ENCODE data around the gene TLL2.
A peak's percentile ranks its signal among the peaks of the same experiment; 100 is the strongest.

Gene TLL2

DNA sequence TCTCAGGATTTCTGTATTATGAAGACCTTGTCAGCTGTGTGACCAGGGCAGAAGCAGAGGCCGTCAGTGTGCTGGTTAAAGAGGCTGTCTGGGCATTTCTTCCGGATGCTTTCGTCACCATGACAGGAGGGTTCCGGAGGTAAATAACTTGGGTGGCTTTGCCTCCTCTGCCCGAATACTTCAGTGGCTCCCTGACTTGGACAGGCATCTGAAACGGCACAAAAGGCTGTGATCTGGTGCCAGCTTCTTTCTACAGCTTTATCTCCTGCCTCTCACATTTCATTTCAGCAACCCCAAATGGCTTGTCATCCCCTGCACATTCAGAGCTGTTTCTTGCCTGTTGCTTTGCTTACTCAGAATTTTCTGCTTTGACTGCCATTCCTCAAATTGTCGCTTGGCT is 186.3 kb downstream of the TLL2 start:
- Histone ChIP-seq H2AFZ (ENCODE audit: low read depth, low read length) (no peak overlapping the region), H3K79me2 (ENCODE audit: insufficient read depth, low read length) (no peaks in the 10 kb centered on the region), H3K4me3 (ENCODE audit: low read depth in 1 of 2, low read length in 2 of 2) (no peak overlapping the region), H3K36me3 (ENCODE audit: insufficient read depth, low read length) (peaks cover 97% of the 10 kb centered on the region), H3K27me3 (ENCODE audit: insufficient read depth, low read length, poor library complexity) (no peaks in the 10 kb centered on the region), H3K27ac (ENCODE audit: low read length) (no peak overlapping the region), H3K4me2 (ENCODE audit: insufficient read depth, low read length) (no peak overlapping the region), H3K9me3 (ENCODE audit: insufficient read depth, low read length, severe bottlenecking) (no peaks in the 10 kb centered on the region), H3K9ac (ENCODE audit: low read depth, low read length) (no peak overlapping the region), H3K4me1 (ENCODE audit: insufficient read depth, low read length) (peaks cover 20% of the 10 kb centered on the region), H4K20me1 (ENCODE audit: insufficient read depth, low read length) (no peaks in the 10 kb centered on the region; the same call in 1 of the 2 replicates)
- DNase-seq (no peak), ATAC-seq (ENCODE audit: insufficient read depth, low read depth) (no peak)
- TF ChIP-seq EZH2 (IDR thresholded peaks at IDR 0.05; ENCODE audit: borderline replicate concordance, low read depth, low read length, severe bottlenecking), result no peak
- TF ChIP-seq, protein P1, sequence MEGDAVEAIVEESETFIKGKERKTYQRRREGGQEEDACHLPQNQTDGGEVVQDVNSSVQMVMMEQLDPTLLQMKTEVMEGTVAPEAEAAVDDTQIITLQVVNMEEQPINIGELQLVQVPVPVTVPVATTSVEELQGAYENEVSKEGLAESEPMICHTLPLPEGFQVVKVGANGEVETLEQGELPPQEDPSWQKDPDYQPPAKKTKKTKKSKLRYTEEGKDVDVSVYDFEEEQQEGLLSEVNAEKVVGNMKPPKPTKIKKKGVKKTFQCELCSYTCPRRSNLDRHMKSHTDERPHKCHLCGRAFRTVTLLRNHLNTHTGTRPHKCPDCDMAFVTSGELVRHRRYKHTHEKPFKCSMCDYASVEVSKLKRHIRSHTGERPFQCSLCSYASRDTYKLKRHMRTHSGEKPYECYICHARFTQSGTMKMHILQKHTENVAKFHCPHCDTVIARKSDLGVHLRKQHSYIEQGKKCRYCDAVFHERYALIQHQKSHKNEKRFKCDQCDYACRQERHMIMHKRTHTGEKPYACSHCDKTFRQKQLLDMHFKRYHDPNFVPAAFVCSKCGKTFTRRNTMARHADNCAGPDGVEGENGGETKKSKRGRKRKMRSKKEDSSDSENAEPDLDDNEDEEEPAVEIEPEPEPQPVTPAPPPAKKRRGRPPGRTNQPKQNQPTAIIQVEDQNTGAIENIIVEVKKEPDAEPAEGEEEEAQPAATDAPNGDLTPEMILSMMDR (IDR thresholded peaks at IDR 0.05; ENCODE audit: borderline replicate concordance, extremely low read depth, low read length, poor library complexity, severe bottlenecking), result no peak

DNA sequence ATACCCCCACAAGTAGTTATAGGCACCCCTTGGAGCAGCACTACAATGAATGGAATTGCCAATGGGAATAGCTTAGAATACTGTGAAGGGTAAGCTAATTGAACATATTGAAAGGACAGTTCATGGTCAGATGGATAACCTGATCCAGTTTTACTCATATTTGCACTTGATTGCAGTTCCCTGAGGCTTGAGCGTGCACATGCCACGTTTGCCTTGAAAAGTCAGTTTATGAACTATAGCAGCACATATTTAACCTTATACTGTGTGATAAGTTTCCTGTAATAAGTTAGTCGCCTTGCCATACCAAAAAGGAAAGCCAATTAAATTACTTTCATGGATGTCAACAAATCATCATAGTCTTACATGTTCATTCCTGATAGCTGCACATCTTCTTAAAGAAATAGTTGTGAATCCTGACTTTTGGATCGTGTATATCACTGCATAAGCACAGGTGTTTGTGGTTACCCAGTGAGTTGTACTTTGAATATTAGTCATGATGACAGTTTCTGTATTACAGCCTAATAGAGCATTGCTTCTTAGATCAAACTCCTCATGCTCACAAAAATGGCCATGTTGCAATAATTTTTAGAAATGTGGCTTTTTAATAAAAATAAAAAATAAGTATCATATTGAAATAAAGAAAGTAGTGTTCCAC is 187.9 kb downstream of the TLL2 start:
- H4K20me1 ChIP-seq (ENCODE audit: insufficient read depth, low read length), result no peaks in the 10 kb centered on the region; the same call in 1 of the 2 replicates
- DNase-seq (no peak), ATAC-seq (ENCODE audit: insufficient read depth, low read depth) (peak; percentile 61; the same call in 2 of the 3 replicates)
- peaks cover 4% of the 10 kb centered on the region for H3K4me1 ChIP-seq (ENCODE audit: insufficient read depth, low read length)
- no peak overlapping the region for H3K4me3 ChIP-seq (ENCODE audit: low read depth in 1 of 2, low read length in 2 of 2)
- TF ChIP-seq, protein P1 (IDR thresholded peaks at IDR 0.05; ENCODE audit: borderline replicate concordance, extremely low read depth, low read length, poor library complexity, severe bottlenecking), result no peak
- TF ChIP-seq EZH2 (IDR thresholded peaks at IDR 0.05; ENCODE audit: borderline replicate concordance, low read depth, low read length, severe bottlenecking), result no peak
- H3K27ac ChIP-seq (ENCODE audit: low read length), result no peak overlapping the region
- H3K4me2 ChIP-seq (ENCODE audit: insufficient read depth, low read length), result no peak overlapping the region
- H3K79me2 ChIP-seq (ENCODE audit: insufficient read depth, low read length), result no peaks in the 10 kb centered on the region
- peaks cover 100% of the 10 kb centered on the region for H3K36me3 ChIP-seq (ENCODE audit: insufficient read depth, low read length)
- H2AFZ ChIP-seq (ENCODE audit: low read depth, low read length), result no peak overlapping the region
- no peaks in the 10 kb centered on the region for H3K9me3 ChIP-seq (ENCODE audit: insufficient read depth, low read length, severe bottlenecking)
- no peak overlapping the region for H3K9ac ChIP-seq (ENCODE audit: low read depth, low read length)
- no peaks in the 10 kb centered on the region for H3K27me3 ChIP-seq (ENCODE audit: insufficient read depth, low read length, poor library complexity)

DNA sequence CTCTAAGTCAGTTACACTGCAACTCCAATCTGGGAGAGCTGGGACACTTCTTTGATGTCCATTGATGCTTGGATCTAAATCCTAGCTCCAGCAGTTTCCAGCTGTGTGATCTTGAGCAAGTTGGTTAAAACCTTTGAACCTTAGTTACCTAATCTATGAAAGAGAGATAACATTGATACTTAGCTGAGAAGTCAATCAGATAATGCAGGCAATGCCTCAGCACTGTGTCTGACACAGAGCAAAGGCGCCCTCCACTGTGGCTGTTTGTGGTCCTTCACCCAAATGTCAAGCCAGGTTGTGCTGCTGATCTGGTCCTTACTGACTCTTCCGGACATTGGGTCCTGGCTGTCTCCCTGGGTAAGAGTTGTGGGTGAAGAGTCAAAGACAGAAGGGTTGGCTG is 189.3 kb downstream of the TLL2 start:
- no peak overlapping the region; the same call in 1 of the 2 replicates for H3K27ac ChIP-seq (ENCODE audit: low read length)
- no peaks in the 10 kb centered on the region for H3K27me3 ChIP-seq (ENCODE audit: insufficient read depth, low read length, poor library complexity)
- H3K4me1 ChIP-seq (ENCODE audit: insufficient read depth, low read length), result no peaks in the 10 kb centered on the region
- H4K20me1 ChIP-seq (ENCODE audit: insufficient read depth, low read length), result no peaks in the 10 kb centered on the region; the same call in 1 of the 2 replicates
- TF ChIP-seq, protein P1 (IDR thresholded peaks at IDR 0.05; ENCODE audit: borderline replicate concordance, extremely low read depth, low read length, poor library complexity, severe bottlenecking), result no peak
- no peak for TF ChIP-seq EZH2 (IDR thresholded peaks at IDR 0.05; ENCODE audit: borderline replicate concordance, low read depth, low read length, severe bottlenecking)
- no peaks in the 10 kb centered on the region for H3K79me2 ChIP-seq (ENCODE audit: insufficient read depth, low read length)
- no peak overlapping the region for H3K9ac ChIP-seq (ENCODE audit: low read depth, low read length)
- peaks cover 100% of the 10 kb centered on the region for H3K36me3 ChIP-seq (ENCODE audit: insufficient read depth, low read length)
- no peak overlapping the region for H3K4me3 ChIP-seq (ENCODE audit: low read depth in 1 of 2, low read length in 2 of 2)
- DNase-seq (no peak), ATAC-seq (ENCODE audit: insufficient read depth, low read depth) (no peak)
- H2AFZ ChIP-seq (ENCODE audit: low read depth, low read length), result no peak overlapping the region
- H3K4me2 ChIP-seq (ENCODE audit: insufficient read depth, low read length), result no peak overlapping the region
- no peaks in the 10 kb centered on the region for H3K9me3 ChIP-seq (ENCODE audit: insufficient read depth, low read length, severe bottlenecking)
